ENCODE measurements around the gene CHCHD4.

The CHCHD4 gene

DNA sequence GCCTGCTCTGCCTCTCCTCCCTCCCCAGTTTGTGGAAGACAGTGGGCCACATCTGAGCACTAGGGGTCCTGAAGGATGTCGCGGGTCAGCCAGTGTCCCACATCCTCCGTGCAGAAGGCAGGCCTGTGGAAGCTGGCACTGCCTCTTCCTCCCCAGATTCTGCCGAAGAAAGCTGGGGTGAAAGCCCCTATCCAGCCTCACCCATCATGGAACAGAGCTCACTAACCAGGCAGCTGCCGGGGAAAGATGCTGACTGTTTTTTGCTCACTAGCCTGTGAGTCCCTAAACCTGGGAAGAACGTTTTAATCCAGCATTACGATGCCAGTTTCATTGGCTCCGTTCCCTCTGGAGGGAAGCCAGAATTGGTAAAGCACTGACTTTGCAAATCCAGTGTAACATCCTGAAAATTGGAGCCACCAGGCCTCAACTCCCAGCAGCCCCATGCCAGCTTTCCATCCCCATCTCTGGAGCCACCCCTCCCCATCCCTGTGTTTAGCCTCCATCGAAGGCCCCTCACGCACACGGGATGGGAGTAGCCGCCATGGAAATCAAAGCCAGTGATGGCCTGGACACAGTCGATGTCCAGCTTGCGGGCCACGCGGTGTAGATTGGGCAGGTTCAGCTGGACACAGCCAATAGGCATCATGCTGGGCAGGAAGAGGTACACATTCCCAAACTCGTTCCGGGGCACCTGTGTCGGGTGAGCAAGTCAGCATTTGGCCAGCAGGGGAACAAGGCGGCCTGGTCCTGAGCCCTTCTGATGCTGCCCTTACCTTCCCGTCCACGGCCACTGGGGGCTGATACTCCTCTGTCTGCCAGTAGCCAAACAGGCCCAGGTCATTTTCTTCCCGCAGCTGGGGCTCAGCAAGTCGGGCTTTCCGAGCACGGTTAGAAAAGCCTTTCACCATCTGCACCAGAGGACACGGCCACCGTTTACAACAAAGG is 23.6 kb upstream of the CHCHD4 start:
- no peak overlapping the region for H3K4me3 ChIP-seq (ENCODE audit: low read depth, low read length)
- no peak for TF ChIP-seq CTCF (IDR thresholded peaks at IDR 0.05; ENCODE audit: low read depth, low read length)

DNA sequence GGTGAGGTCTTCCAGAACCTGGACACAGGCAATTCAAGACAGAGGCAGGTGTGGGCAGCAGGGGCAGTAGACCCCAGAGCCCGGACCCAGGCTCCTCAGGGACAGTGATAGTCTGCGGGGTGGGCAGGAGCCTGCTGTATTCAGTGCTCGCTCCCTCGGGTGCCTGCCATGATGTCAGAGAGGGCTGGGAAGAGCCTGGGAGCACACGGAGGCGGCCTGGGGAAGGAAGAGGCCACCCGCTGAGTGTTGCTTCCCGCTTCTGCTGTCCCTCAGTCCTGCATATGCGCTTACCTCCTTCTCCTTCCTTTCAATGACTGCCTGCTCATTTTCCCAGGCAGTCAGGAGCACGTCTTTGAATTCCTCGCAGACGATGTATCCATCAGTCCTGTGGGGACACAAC is 22.9 kb upstream of the CHCHD4 start:
- no peak overlapping the region for H3K4me3 ChIP-seq (ENCODE audit: low read depth, low read length)
- TF ChIP-seq CTCF (IDR thresholded peaks at IDR 0.05; ENCODE audit: low read depth, low read length) = no peak

- no peak overlapping the region for H3K4me3 ChIP-seq (ENCODE audit: low read depth, low read length)
- no peak for TF ChIP-seq CTCF (IDR thresholded peaks at IDR 0.05; ENCODE audit: low read depth, low read length)
Observed at GRCh38 chr3:14147066-14147435, 22.4 kb upstream of the CHCHD4 start.

DNA sequence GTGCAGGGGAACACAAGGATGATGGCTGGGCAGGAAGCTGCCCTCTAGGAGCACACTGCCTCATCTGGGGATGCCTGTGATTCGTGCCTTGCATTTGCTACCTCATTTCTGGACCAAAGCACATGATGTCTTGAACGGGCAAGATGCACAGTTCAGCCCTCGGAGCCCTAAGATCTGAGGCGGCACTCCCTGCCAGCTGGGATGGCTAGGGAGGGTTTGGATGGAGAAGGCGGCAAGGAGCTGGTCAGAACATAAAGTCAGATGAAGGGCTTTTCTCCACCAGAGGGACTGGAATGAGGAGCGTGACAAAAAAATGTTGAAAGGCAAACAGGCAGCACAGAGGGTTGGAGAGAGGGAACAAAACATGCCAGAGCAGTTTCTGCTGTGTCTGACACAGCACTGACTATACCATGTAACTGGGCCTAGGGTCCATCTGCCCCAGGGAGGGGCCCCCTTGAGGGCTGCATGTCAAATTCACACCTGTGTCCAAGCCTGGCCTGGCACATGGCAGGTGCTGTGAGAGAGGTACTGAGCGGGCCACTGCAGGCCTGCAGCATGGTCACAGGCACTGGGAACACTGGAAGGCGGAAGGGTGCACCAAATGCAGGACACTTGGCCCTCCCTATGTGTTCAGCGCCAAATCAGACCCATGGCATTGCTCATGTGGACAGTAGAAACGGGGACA is 21.9 kb upstream of the CHCHD4 start:
- no peak for TF ChIP-seq CTCF (IDR thresholded peaks at IDR 0.05; ENCODE audit: low read depth, low read length)
- no peak overlapping the region for H3K4me3 ChIP-seq (ENCODE audit: low read depth, low read length)

GRCh38 chr3:14145670-14146380 is 21.2 kb upstream of the CHCHD4 start:
- TF ChIP-seq CTCF (IDR thresholded peaks at IDR 0.05; ENCODE audit: low read depth, low read length) = no peak
- no peak overlapping the region for H3K4me3 ChIP-seq (ENCODE audit: low read depth, low read length)

DNA sequence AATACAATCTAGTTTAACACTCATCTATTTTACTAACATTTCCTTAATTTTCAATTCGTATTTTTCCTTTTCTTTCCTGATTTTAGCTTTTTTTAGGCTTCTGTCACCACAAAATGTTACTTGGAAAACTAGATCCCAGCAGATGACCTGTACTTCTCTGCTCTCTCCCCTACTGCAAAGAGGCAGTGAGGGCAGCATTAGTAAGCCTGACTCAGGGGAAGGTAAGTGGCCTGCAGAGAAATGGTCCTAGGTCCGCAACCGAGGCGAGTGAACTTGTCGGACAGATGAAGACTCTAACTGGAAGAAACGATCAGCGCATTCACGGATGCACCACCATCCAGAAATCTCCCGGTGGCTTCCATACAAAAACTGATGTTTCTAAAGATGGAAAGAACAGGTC is 20.6 kb upstream of the CHCHD4 start:
- no peak for TF ChIP-seq CTCF (IDR thresholded peaks at IDR 0.05; ENCODE audit: low read depth, low read length)
- H3K4me3 ChIP-seq (ENCODE audit: low read depth, low read length) = no peak overlapping the region
